H1 (cell line): ENCODE measurements around the gene SLC25A39. TPM values are rescaled to one million over a fixed set of nuclear protein-coding genes. Genes with fewer than 3 reads are reported as not detected.
A peak's percentile ranks its signal among the peaks of the same experiment; 100 is the strongest.

ENCODE experiments used
- CTCF ChIA-PET: fragments of 300-600 bp; sonication (Branson Sonifier 250); formaldehyde crosslinking; loops from one replicate; lab custom pipeline; 2021; ENCODE audit not compliant: partially characterized antibody; lab: Charles Lee
- POLR2A ChIA-PET: fragments of 300-600 bp; sonication (Branson Sonifier 250); formaldehyde crosslinking; loops from one replicate; lab custom pipeline; 2021; ENCODE audit warnings: inconsistent platforms; ENCODE audit not compliant: partially characterized antibody; lab: Charles Lee
- DNase-seq, 2 experiments: peaks; one replicate each; pipeline versions ENCODE4 v3.0.0 to v3.0.0-alpha.2; 2010 to 2022; ENCODE audit warnings: low spot score in 2 of 2, low read depth in 1 of 2, mixed read lengths in 1 of 2
- FAIRE-seq: peaks from 2 replicates; lab custom pipeline; 2011; peaks lifted over from hg19 to GRCh38; lab: Jason Lieb, UNC
- H2AFZ ChIP-seq: 2 replicates; pipeline ENCODE4 v1.8.1; 2012; ENCODE audit warnings: low read length, inconsistent platforms
- H2AK5ac ChIP-seq: 2 replicates; pipeline ENCODE4 v1.6.1; 2013; ENCODE audit warnings: low read depth, low read length
- H2BK120ac ChIP-seq: replicated peaks from 2 replicates; pipeline ENCODE3; 2013; ENCODE audit warnings: low read depth, low read length, inconsistent platforms
- H2BK12ac ChIP-seq: 2 replicates; pipeline ENCODE4 v1.6.1; 2013; ENCODE audit warnings: low read depth, low read length
- H2BK15ac ChIP-seq: 2 replicates; pipeline ENCODE4 v1.6.1; 2013; ENCODE audit warnings: low read length
- H2BK20ac ChIP-seq: 2 replicates; pipeline ENCODE4 v1.6.1; 2013; ENCODE audit warnings: low read length
- H2BK5ac ChIP-seq: 2 replicates; pipeline ENCODE4 v1.6.1; 2013; ENCODE audit warnings: low read depth, low read length
- H3K14ac ChIP-seq: 2 replicates; pipeline ENCODE4 v1.6.1; 2013; ENCODE audit warnings: inconsistent platforms; ENCODE audit not compliant: insufficient read length
- H3K18ac ChIP-seq: 2 replicates; pipeline ENCODE4 v1.6.1; 2013; ENCODE audit warnings: low read length; ENCODE audit errors: extremely low read depth
- H3K23ac ChIP-seq: 2 replicates; pipeline ENCODE4 v1.6.1; 2013; ENCODE audit warnings: inconsistent platforms; ENCODE audit not compliant: insufficient read length
- H3K23me2 ChIP-seq: 2 replicates; pipeline ENCODE4 v1.6.1; 2013; ENCODE audit warnings: low read depth, low read length
- H3K27ac ChIP-seq: 2 replicates; pipeline ENCODE4 v1.6.1; 2011; ENCODE audit warnings: low read depth, low read length, inconsistent platforms
- H3K27me3 ChIP-seq, 4 experiments: replicated peaks in 1 of 4; 1 replicate in 1 of 4; 2 replicates in 3 of 4; pipeline versions ENCODE4 v1.6.1 to v1.8.1; 2011 to 2013; ENCODE audit warnings: low read length in 3 of 4, mild to moderate bottlenecking in 3 of 4, inconsistent platforms in 2 of 4, mixed read lengths in 2 of 4, moderate library complexity in 1 of 4; ENCODE audit not compliant: control insufficient read depth in 3 of 4, insufficient read depth in 3 of 4; ENCODE audit errors: extremely low read depth in 1 of 4
- H3K36me3 ChIP-seq, 4 experiments: 2 replicates each; pipeline versions ENCODE4 v1.6.1 to v1.8.1; 2011 to 2013; ENCODE audit warnings: mild to moderate bottlenecking in 4 of 4, low read length in 3 of 4, moderate library complexity in 2 of 4, control low read depth in 1 of 4, inconsistent platforms in 1 of 4; ENCODE audit not compliant: insufficient read depth in 4 of 4, control insufficient read depth in 2 of 4
- H3K4ac ChIP-seq: replicated peaks from 2 replicates; pipeline ENCODE3; 2013; ENCODE audit warnings: low read length, low read depth, mixed read lengths, inconsistent platforms; ENCODE audit not compliant: insufficient read length
- H3K4me1 ChIP-seq, 4 experiments: replicated peaks in 1 of 4; 1 replicate in 1 of 4; 2 replicates in 3 of 4; pipeline versions ENCODE4 v1.6.1 to v1.8.1; 2011 to 2013; ENCODE audit warnings: low read length in 3 of 4, inconsistent platforms in 2 of 4, mixed read lengths in 1 of 4; ENCODE audit not compliant: insufficient read depth in 4 of 4, control insufficient read depth in 3 of 4
- H3K4me2 ChIP-seq, 2 experiments: 2 replicates each; pipeline versions ENCODE4 v1.6.1 to v1.8.1; 2011 to 2013; ENCODE audit warnings: low read depth in 2 of 2, low read length in 2 of 2, control low read depth in 1 of 2, inconsistent platforms in 1 of 2, mild to moderate bottlenecking in 1 of 2; ENCODE audit not compliant: insufficient read depth in 1 of 2
- H3K4me3 ChIP-seq, 4 experiments: fragments of 200-600, 300-600 bp in 1 of 4; sonication (generic), shearing (Covaris generic), sonication (Bioruptor Twin) in 1 of 4; 2 replicates each; pipeline versions ENCODE4 v1.5.1 to v1.8.1; 2011 to 2016; ENCODE audit warnings: low read length in 4 of 4, low read depth in 3 of 4, control low read depth in 2 of 4, inconsistent platforms in 2 of 4, mild to moderate bottlenecking in 2 of 4, mixed read lengths in 1 of 4, moderate library complexity in 1 of 4; ENCODE audit not compliant: insufficient read depth in 2 of 4; ENCODE audit errors: extremely low read depth in 1 of 4
- H3K56ac ChIP-seq: replicated peaks from 2 replicates; pipeline ENCODE3; 2013; ENCODE audit warnings: low read depth, mild to moderate bottlenecking, mixed read lengths, low read length, inconsistent platforms; ENCODE audit not compliant: insufficient read length
- H3K79me1 ChIP-seq: 2 replicates; pipeline ENCODE4 v1.6.1; 2013; ENCODE audit warnings: low read depth, low read length, control low read depth
- H3K79me2 ChIP-seq, 2 experiments: 2 replicates each; pipeline versions ENCODE4 v1.6.1 to v1.8.1; 2012 to 2013; ENCODE audit warnings: low read length in 2 of 2, mild to moderate bottlenecking in 2 of 2, inconsistent platforms in 1 of 2; ENCODE audit not compliant: insufficient read depth in 2 of 2, control insufficient read depth in 1 of 2
- H3K9ac ChIP-seq, 4 experiments: replicated peaks in 1 of 4; 1 replicate in 1 of 4; 2 replicates in 3 of 4; pipeline versions ENCODE4 v1.6.1 to v1.8.1; 2011 to 2013; ENCODE audit warnings: low read depth in 3 of 4, low read length in 3 of 4, control low read depth in 2 of 4, mild to moderate bottlenecking in 2 of 4, moderate library complexity in 2 of 4, inconsistent platforms in 1 of 4; ENCODE audit errors: extremely low read depth in 1 of 4
- H3K9me3 ChIP-seq, 2 experiments: 2 replicates each; pipeline versions ENCODE4 v1.6.1 to v1.8.1; 2012 to 2013; ENCODE audit warnings: mild to moderate bottlenecking in 2 of 2, moderate library complexity in 2 of 2, control low read depth in 1 of 2, inconsistent platforms in 1 of 2, low read depth in 1 of 2, low read length in 1 of 2, mixed read lengths in 1 of 2; ENCODE audit not compliant: insufficient read depth in 2 of 2
- H4K20me1 ChIP-seq, 2 experiments: replicated peaks in 1 of 2; 2 replicates each; pipeline versions ENCODE3 to v1.8.1; 2011 to 2013; ENCODE audit warnings: inconsistent platforms in 2 of 2, low read length in 2 of 2, mild to moderate bottlenecking in 1 of 2; ENCODE audit not compliant: insufficient read depth in 2 of 2, control insufficient read depth in 1 of 2
- H4K5ac ChIP-seq: 2 replicates; pipeline ENCODE4 v1.6.1; 2013; ENCODE audit warnings: low read length, low read depth, mixed read lengths, inconsistent platforms; ENCODE audit not compliant: insufficient read length
- H4K8ac ChIP-seq: 2 replicates; pipeline ENCODE4 v1.8.0; 2013; ENCODE audit warnings: mild to moderate bottlenecking, moderate library complexity, low read length, inconsistent platforms; ENCODE audit not compliant: insufficient read depth; ENCODE audit errors: extremely low read depth
- H4K91ac ChIP-seq: replicated peaks from 2 replicates; pipeline ENCODE3; 2013; ENCODE audit warnings: low read length, mixed read lengths, inconsistent platforms; ENCODE audit not compliant: insufficient read length
- CHD2 ChIP-seq: IDR thresholded peaks from 2 replicates; pipeline ENCODE4 v1.6.1; 2012; ENCODE audit warnings: low read length, improper control_type of control experiment
- GABPA ChIP-seq: IDR thresholded peaks from 2 replicates; pipeline ENCODE4 v1.6.1; 2011; ENCODE audit warnings: mild to moderate bottlenecking, low read length, moderate library complexity, borderline replicate concordance; ENCODE audit not compliant: insufficient read depth
- RAD21 ChIP-seq, 2 experiments: IDR thresholded peaks in 1 of 2; conservative IDR thresholded peaks in 1 of 2; 2 replicates each; pipeline ENCODE4 v1.6.1; 2011; ENCODE audit warnings: low read depth in 2 of 2, low read length in 2 of 2, improper control_type of control experiment in 1 of 2, inconsistent platforms in 1 of 2, mild to moderate bottlenecking in 1 of 2, moderate library complexity in 1 of 2
- SIN3A ChIP-seq, 2 experiments: IDR thresholded peaks in 1 of 2; conservative IDR thresholded peaks in 1 of 2; 2 replicates each; pipeline ENCODE4 v1.6.1; 2011 to 2012; ENCODE audit warnings: low read length in 2 of 2, improper control_type of control experiment in 1 of 2, low read depth in 1 of 2, mild to moderate bottlenecking in 1 of 2
- TEAD4 ChIP-seq: IDR thresholded peaks from 2 replicates; pipeline ENCODE4 v1.6.1; 2012; ENCODE audit warnings: low read depth, low read length, inconsistent platforms, mixed read lengths
- WGBS, 2 experiments: shearing (Covaris generic) in 1 of 2; methylation state at CpG; one replicate each; pipeline versions ENCODE4 v1.1.6 to v1.1.7; 2013 to 2015; ENCODE audit warnings: low lambda C conversion rate in 2 of 2, mixed read lengths in 2 of 2, inconsistent platforms in 1 of 2, low coverage in 1 of 2, missing lambda C conversion rate in 1 of 2; ENCODE audit not compliant: insufficient replicate concordance in 2 of 2, insufficient coverage in 1 of 2, insufficient read length in 1 of 2; ENCODE audit errors: extremely low coverage in 1 of 2, missing lambda C conversion rate in 1 of 2; 5-methylcytosine and 5-hydroxymethylcytosine counted together
- polyA plus RNA-seq, 7 experiments: library from polyadenylated mRNA; depleted of rRNA in 3 of 7; stranded (reverse) in 5 of 7; unstranded in 2 of 7; fragments of >200 nt in 5 of 7; fragments of 200-250 nt in 2 of 7; gene quantifications; 1 replicate in 5 of 7; 2 replicates in 1 of 7; 4 replicates in 1 of 7; pipeline versions ENCODE4 v1.2.1 to v1.2.3, GENCODE V29; 2011 to 2013; ENCODE audit warnings: missing spikeins in 2 of 7, mixed read lengths in 2 of 7
- total RNA-seq: library from RNA; stranded (reverse); fragmentation: NEBNext Ultra II Directional; extraction: Animal tissue kit (Norgen Biotek cat#: 25700); gene quantifications from 2 replicates; pipeline ENCODE4 v1.2.1, GENCODE V29; 2021
- TF ChIP-seq, protein P1 (sequence below), 3 experiments: IDR thresholded peaks; 1 replicate in 2 of 3; 2 replicates in 1 of 3; pipeline versions ENCODE4 v1.5.1 to v1.6.1; 2011; ENCODE audit warnings: low read length in 3 of 3, mild to moderate bottlenecking in 3 of 3, inconsistent platforms in 2 of 3, low read depth in 1 of 3, moderate library complexity in 1 of 3; ENCODE audit not compliant: insufficient read depth in 1 of 3; ENCODE audit errors: control extremely low read depth in 1 of 3

SLC25A39 gene
- total and polyA plus RNA-seq, 2 of the 8 experiments (the other 6 are each of a cell fraction or from before 2014, with no cell fraction given): 200 to 291 TPM

DNA sequence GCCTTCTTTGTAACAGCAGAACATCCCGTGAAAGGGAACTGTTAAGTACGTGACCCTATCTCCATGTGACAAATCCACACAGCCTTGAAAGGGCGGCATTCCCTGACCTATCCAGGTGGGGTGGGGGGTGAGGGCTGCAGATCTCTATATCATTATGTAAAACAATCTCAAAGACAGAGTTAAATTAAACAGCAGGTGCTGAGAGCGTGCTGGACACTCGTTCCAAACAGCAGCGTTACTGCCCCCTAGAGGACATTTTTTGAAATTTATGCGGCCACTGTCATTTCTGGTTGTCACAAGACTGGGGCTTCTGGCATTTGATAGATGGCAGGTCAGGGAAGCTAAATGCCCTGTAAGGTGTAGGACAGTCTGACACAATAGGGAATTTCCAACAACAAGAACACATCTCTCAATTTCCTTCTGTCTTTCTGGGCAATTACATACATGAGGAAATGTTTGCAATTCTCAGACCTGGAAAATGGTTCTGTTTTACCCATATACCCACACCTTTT lies 6.7 kb upstream of the SLC25A39 start:
- Histone ChIP-seq H2BK12ac (no peak overlapping the region), H3K23ac (no peak overlapping the region), H3K23me2 (no peaks in the 10 kb centered on the region; the same call in 1 of the 2 replicates), H3K4me1 (peaks cover 0 to 2% (median 2%) of the 10 kb centered on the region in 4 experiments; a peak in 4 of 7 replicates), H3K18ac (no peak overlapping the region), H2BK120ac (no peak overlapping the region), H3K9me3 (no peaks in the 10 kb centered on the region), H3K14ac (no peak overlapping the region), H2BK20ac (no peak overlapping the region), H3K27ac (no peak overlapping the region), H3K79me1 (no peaks in the 10 kb centered on the region), H4K91ac (no peak overlapping the region), H4K5ac (no peak overlapping the region), H3K79me2 (no peaks in the 10 kb centered on the region), H2BK15ac (no peak overlapping the region), H2BK5ac (no peak overlapping the region), H3K27me3 (peaks cover 0 to 2% (median under 1%) of the 10 kb centered on the region in 4 experiments; a peak in 3 of 7 replicates), H3K9ac (no peak overlapping the region), H3K4me3 (no peak overlapping the region), H2AK5ac (no peak overlapping the region), H4K8ac (no peak overlapping the region), H2AFZ (no peak overlapping the region), H3K4ac (no peak overlapping the region), H3K56ac (no peak overlapping the region), H3K4me2 (no peak overlapping the region), H4K20me1 (no peaks in the 10 kb centered on the region), H3K36me3 (no peaks in the 10 kb centered on the region)
- DNase-seq: peak in 1 of 2 experiments; percentile 86
- peak; percentile 55 for FAIRE-seq
- CTCF ChIA-PET: interaction anchor here (0.7 to 11.0 kb wide), 34 partner anchors 10 to 275 kb away, joined by 3 to 158 read pairs (median 6); partner anchors contain the start of genes GRN and UBTF
- 23% methylated on average over 7 of the region's 7 CpGs; no CpG with 5 or more reads in 1 of the 2 experiments for WGBS, 2 experiments
- TF ChIP-seq CHD2: no peak
- TF ChIP-seq, protein P1, sequence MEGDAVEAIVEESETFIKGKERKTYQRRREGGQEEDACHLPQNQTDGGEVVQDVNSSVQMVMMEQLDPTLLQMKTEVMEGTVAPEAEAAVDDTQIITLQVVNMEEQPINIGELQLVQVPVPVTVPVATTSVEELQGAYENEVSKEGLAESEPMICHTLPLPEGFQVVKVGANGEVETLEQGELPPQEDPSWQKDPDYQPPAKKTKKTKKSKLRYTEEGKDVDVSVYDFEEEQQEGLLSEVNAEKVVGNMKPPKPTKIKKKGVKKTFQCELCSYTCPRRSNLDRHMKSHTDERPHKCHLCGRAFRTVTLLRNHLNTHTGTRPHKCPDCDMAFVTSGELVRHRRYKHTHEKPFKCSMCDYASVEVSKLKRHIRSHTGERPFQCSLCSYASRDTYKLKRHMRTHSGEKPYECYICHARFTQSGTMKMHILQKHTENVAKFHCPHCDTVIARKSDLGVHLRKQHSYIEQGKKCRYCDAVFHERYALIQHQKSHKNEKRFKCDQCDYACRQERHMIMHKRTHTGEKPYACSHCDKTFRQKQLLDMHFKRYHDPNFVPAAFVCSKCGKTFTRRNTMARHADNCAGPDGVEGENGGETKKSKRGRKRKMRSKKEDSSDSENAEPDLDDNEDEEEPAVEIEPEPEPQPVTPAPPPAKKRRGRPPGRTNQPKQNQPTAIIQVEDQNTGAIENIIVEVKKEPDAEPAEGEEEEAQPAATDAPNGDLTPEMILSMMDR (IDR thresholded peaks at IDR 0.05; ENCODE audit: control extremely low read depth in 1 of 3, insufficient read depth in 1 of 3, low read depth in 1 of 3, low read length in 3 of 3): peak; percentile 53 to 79 (median 77)
- peak; percentile 66 to 79; a peak in 1 of 4 replicates for TF ChIP-seq SIN3A (conservative IDR thresholded peaks at IDR 0.05 in 1 of 2, IDR thresholded peaks at IDR 0.05 in 1 of 2; ENCODE audit: low read depth in 1 of 2, low read length in 2 of 2)
- peak; percentile 66 to 73 for TF ChIP-seq RAD21 (IDR thresholded peaks at IDR 0.05 in 1 of 2, conservative IDR thresholded peaks at IDR 0.05 in 1 of 2; ENCODE audit: low read depth in 2 of 2, low read length in 2 of 2)
- TF ChIP-seq GABPA: no peak
- TF ChIP-seq TEAD4: no peak
- POLR2A ChIA-PET: interaction anchor here (0.7 to 3.1 kb wide), 8 partner anchors 12 to 142 kb away, joined by 3 to 15 read pairs (median 4); partner anchors contain the start of gene GRN
